Activated T-cell treated with anti-CD3 and anti-CD28 coated beads, Interleukin-2, amount 50 U/mL, for 48 hours (primary cell): ENCODE results near the gene CYP2D6.

Source experiments
- DNase-seq, 2 experiments: peaks; one replicate each; pipeline ENCODE4 v3.0.0-alpha.2; 2020

Gene CYP2D6

GRCh38 chr22:42130639-42131431 is at the start of gene CYP2D6:
CYP2D6 (minus strand) TSS chr22:42130810; CDS start chr22:42130791, 19 bp downstream.
- DNase-seq, result peak in 1 of 2 experiments; percentile 20

DNA sequence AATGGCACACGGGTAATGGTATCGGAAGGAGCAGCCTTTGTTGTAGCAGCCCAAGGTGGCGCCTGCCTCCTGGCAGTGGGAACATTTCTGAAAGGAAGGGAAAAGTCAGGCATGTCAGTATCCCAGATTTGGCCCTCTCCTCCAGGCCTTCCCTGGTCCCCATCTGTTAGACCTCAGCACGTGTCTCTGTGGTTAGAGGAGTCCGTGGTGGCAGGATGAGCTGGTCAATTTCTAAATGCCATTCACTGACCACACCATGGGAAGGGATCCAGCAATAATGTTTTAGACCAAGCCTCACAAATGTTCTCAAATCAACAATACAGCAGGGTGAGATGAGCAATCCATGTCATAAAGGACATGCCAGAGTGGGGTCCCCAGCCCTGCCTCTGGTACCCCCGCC is 49.0 kb upstream of the CYP2D6 start:
- DNase-seq, result no peak

DNA sequence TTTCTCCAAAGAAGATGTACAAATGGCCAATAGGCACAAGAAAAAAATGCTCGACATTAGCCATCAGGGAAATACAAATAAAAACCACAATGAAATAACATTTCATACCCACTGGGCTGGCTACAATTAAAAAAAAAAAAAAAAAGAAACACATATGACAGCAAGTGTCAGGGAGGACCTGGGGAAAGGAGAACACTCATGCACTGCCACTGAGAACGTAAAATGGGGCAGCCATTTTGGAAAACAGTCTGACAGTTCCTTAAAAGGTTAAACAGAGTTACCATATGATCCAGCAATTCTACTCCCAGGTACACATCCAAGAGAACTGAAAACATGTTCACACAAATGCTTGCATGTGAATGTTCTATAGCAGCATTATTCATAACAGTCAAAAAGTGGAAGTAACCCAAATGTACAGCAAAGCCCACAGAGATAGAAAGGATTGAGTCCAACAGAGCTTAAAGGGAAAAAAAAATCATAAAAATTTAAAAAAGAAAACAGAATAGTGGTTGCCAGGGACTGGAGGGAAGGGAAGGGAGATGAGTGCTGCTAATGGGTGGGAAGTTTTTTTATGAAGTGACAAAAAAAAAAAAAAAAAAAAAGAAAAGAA is 48.4 kb upstream of the CYP2D6 start:
- DNase-seq, result no peak

DNA sequence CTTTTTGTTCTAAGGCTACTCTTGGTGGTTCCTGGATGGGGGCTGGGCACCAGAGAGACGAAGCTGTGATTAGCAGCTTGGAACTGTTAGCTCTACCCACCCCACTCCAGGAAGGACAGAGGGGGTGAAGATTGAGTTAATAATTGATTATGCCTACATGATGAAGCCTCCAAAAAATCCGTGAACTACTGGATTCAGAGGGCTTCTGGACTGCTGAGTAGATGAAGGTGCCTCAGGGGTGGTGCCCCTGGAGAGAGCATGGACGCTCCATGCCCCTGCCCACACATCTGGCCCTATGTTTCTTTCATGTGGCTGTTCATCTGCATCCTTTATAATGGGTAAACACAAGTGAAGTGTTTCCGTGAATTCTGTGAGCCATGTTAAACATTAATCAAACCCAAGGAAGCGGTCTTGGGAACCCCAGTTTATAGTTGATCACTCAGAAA is 47.3 kb upstream of the CYP2D6 start:
- DNase-seq, result no peak

GRCh38 chr22:42176255-42176915 is 45.8 kb upstream of the CYP2D6 start:
- no peak for DNase-seq

DNA sequence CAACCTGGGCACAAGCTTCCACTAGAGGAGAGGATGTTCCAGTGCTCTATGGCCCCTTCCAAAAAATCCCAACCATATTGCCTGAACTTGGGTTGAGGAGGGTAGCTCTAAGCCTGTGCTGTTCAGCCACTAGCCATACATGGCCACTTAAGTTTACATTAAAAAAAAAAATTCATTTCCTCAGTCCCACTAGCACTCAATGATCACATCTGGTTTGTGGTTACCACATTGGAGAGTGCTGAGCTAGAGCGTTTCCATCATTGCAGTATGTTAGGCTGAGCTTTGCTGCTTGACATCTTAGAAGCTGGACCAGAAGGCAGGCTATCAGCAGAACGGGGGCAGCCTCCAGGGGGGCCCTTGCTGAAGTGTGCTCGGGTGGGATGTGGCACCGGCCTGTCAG is 43.5 kb upstream of the CYP2D6 start:
- no peak for DNase-seq

GRCh38 chr22:42173183-42173926 is 42.7 kb upstream of the CYP2D6 start:
- DNase-seq, result no peak

GRCh38 chr22:42172773-42173172 is 42.2 kb upstream of the CYP2D6 start:
- DNase-seq, result no peak

DNA sequence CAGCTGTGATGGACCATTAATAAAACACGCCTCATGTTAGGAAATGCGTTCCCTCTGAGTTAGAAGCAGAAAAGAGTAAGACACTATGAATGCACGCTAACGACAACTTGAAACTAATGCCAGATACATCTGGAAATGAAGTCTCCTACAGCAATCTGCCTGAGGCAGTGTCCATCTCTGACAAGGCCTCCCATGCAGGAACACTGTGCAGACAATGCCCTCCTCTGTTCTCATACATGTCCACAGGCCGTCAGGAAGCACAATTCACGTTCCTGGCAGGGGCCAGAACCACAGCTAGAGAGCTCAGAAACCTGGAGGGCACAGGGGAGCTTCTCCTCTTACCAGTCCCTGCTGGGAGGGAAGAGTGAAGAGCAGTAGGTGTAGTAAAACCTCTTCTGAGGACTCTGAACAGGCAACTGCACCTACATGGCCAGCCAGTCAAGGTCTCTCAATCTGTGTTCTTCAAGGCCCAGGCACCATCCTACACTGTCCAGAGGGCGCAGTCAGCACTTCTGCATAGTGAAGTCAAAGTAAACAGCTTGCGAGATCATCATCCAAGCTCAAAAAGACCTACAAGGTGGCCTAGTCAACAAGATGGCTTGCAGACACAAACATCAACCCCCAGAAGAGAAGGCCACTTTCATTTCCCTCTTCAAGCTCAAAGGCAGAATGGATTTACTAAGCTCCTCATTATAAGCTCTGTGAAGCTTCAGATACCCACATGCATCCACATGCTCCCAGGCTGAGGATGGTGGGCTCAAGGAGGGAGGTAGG is 41.5 kb upstream of the CYP2D6 start:
- DNase-seq, result no peak

- no peak for DNase-seq
These were observed 40.8 kb upstream of the CYP2D6 start for GRCh38 chr22:42171417-42171816.

- DNase-seq, result no peak
These were observed 40.3 kb upstream of the CYP2D6 start for GRCh38 chr22:42170946-42171345.

GRCh38 chr22:42169055-42169469 is 38.5 kb upstream of the CYP2D6 start:
- peak; percentile 80 to 81 for DNase-seq

GRCh38 chr22:42168476-42168875 is 37.9 kb upstream of the CYP2D6 start:
- no peak for DNase-seq

- DNase-seq, result no peak
These were observed 36.5 kb upstream of the CYP2D6 start for GRCh38 chr22:42167066-42167465.

- no peak for DNase-seq
These were observed 34.3 kb upstream of the CYP2D6 start for GRCh38 chr22:42164901-42165300.

GRCh38 chr22:42163515-42163914 is 32.9 kb upstream of the CYP2D6 start:
- DNase-seq, result no peak

DNA sequence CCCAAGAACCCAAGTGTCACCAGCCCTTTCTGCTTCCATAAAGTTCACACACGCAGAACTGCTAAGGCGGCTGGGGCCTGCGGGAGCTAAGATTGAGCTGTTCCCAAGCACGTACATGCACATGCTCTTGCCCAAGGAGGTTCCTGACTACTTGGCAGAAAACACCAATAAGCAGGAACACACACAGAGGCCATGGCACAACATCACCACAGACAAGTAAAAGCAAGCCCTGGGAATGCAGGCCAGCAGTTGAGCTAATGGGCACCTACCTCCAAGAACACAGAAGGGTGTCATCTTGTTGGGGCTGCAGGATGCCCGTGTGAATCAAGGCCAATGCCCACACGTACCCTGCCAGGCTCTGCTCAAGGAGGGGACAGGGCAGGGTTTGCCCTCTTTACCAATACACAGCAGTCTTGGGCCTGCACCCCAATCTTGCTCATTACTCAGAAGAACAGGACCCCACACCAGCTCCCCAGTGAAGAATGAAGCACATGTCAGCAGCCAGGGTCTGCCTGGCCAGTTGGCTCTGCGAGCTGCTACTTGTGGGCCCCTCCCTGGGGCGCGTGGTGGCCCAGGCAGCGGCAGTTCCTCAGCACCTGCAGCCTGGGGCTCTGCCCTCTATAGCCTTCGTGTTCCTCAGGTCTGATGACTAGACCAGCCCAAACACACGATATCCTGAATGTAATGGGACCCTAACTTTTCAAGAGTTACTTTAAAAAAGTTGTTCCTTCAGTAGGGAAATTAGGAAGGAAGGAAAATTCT is 32.3 kb upstream of the CYP2D6 start:
- DNase-seq, result no peak

GRCh38 chr22:42160830-42161696 is 30.5 kb upstream of the CYP2D6 start:
- DNase-seq, result no peak

GRCh38 chr22:42160251-42160650 is 29.6 kb upstream of the CYP2D6 start:
- DNase-seq, result no peak

DNA sequence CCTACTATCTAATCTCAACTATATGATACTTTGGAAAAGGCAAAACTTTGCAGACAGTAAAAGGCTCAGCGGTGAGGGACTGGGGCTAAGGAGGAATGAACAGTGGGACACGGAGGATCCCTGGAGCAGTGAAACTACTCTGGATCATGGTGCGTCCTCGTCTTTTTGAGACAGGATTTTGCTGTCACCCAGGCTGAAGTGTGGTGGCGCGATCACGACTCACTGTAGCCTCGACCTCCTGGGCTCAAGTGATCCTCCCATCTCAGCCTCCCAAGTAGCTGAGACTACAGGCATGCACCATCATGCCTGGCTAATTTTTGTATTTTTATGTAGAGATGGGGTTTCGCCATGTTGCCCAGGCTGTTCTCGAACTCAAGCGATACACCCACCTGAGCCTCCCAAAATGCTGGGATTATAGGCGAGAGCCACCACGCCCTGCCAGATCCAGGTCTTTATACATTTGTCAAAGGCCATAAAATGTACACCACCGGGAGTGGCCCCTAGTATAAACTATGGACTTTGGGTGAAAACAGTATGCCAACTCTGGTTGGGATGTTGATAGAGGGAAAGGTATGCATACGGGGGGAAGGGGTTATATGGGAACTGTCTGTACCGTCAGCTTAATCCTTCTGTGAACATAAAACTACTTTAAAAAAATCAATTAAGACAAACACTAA is 28.0 kb upstream of the CYP2D6 start:
- no peak for DNase-seq
